Astrocyte of the cerebellum (primary cell): ENCODE data around the gene EXOC7.

ENCODE experiments used
- DNase-seq: peaks from one replicate; pipeline ENCODE4 v3.0.0-alpha.2; 2011; ENCODE audit warnings: low read depth
- H3K4me3 ChIP-seq: 2 replicates; pipeline ENCODE4 v1.5.1; 2011; ENCODE audit warnings: mild to moderate bottlenecking, low read depth, low read length, moderate library complexity
- in situ Hi-C: cut with HindIII; loops from 2 replicates; pipeline ENCODE4 v1.10.0; 2017; ENCODE audit warnings: low sequenced_read_pairs
- TF ChIP-seq, protein P1 (sequence below): IDR thresholded peaks from 2 replicates; pipeline ENCODE4 v1.5.1; 2012; ENCODE audit warnings: low read length, low read depth, moderate library complexity, mild to moderate bottlenecking; ENCODE audit errors: missing control alignments

Gene EXOC7

DNA sequence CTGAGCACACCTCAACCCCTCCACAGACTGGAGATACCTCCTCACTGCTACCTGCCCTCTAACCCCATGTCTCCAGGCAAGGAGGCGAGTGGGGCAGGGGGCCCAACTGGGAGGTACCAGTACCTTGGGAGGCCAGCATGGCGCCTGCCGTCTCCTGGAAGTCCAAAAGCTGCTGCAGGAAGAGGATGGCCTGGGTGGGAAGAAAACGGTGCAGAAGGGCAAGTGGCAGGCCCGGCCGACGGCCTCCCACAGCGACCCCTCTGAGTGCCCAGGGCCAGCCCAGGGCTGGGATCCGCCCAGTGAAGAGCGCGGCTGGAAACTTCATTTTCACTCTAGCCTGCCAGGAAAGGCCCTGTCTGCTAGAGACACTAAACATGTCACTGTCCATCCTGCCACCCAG is 16.1 kb downstream of the EXOC7 start:
- DNase-seq = no peak
- TF ChIP-seq, protein P1, sequence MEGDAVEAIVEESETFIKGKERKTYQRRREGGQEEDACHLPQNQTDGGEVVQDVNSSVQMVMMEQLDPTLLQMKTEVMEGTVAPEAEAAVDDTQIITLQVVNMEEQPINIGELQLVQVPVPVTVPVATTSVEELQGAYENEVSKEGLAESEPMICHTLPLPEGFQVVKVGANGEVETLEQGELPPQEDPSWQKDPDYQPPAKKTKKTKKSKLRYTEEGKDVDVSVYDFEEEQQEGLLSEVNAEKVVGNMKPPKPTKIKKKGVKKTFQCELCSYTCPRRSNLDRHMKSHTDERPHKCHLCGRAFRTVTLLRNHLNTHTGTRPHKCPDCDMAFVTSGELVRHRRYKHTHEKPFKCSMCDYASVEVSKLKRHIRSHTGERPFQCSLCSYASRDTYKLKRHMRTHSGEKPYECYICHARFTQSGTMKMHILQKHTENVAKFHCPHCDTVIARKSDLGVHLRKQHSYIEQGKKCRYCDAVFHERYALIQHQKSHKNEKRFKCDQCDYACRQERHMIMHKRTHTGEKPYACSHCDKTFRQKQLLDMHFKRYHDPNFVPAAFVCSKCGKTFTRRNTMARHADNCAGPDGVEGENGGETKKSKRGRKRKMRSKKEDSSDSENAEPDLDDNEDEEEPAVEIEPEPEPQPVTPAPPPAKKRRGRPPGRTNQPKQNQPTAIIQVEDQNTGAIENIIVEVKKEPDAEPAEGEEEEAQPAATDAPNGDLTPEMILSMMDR = no peak
- in situ Hi-C loops = no loop called here
- H3K4me3 ChIP-seq = no peak overlapping the region

DNA sequence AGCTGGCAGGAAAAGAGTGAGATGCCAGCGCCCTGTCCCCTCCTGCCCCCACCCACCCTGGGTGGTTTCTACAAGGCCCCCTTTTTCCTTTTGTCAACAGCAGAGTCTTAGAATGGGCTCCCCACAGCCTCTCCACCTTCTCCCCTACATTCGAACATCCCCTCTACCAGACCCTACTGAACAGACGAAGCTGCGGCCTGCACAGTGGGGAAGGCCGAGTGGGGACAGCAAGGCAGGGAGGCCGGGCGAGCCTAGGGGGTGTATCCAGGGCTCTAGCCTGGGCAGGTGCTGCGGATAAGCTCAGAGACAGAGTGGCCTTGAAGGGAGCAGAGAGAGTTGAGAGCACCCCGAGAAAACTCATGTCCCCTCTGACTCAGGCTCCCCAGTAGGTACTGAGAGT is 17.2 kb downstream of the EXOC7 start:
- TF ChIP-seq, protein P1 = no peak
- DNase-seq = no peak
- in situ Hi-C loops = no loop called here
- no peak overlapping the region for H3K4me3 ChIP-seq

DNA sequence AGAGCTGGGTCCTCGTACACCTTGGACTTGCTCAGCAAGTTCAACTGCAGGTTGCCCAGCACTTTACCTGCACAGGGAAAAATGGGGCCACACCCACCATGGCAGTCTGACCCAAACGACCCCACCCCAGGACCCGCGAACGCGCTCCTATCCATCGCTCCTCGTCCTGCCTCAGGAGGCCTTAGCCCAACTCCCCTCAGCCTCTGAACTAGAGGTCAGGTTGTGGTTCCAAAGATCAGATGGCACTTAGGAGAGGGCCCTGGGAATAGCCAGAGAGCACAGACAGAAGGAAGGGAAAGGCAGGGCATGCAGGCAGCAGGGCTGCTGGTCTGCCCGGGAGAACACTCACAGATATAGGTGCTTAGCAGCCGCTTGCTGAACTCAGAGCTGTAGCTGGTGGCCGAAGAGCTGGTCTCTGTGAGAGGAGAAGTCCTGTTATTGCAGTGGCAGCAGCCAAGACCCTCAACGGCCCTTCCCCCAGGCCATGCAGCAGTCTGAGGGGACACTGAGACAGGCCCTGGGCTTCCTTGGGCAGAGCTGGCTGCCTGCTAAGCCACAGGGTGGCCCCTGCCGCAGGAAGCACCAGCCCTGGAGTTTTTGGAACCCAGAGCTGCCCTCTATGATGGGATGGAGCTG is 17.7 kb downstream of the EXOC7 start:
- in situ Hi-C loops = no loop called here
- no peak for DNase-seq
- TF ChIP-seq, protein P1 = no peak
- H3K4me3 ChIP-seq = no peak overlapping the region

DNA sequence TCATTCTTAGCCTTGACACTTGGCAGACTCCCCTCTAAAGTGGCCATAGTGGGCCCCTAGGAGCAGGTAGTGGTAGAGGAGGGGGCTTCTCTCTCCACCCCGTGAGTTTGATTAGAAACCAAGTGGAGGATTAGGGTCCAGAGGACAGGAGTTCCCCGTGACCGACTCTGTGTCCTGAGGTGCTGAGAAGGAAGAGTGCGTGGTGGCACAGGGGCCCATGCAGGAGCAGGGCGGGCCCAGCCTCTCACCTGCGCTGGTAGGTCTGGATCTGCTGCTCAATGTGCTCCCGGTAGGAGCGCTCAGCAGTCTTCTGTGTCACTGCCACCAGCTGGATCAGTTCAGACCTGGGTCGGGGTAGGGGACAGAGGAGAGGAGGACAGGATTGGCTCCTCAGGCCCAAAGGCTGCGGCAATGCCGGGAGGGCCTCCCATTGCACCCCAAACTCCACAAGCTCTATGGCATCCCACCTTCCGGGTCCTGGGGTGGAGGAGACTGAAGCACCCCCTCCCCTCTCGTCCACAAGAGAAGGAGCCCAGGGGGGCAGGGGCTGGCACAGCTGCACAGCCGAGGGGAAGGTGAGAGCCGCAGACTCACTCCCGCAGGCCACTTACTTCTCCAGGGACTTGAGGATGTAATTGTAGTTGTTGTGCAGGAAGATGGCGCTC is 18.4 kb downstream of the EXOC7 start:
- DNase-seq = no peak
- TF ChIP-seq, protein P1 = no peak
- in situ Hi-C loops = no loop called here
- no peak overlapping the region for H3K4me3 ChIP-seq

DNA sequence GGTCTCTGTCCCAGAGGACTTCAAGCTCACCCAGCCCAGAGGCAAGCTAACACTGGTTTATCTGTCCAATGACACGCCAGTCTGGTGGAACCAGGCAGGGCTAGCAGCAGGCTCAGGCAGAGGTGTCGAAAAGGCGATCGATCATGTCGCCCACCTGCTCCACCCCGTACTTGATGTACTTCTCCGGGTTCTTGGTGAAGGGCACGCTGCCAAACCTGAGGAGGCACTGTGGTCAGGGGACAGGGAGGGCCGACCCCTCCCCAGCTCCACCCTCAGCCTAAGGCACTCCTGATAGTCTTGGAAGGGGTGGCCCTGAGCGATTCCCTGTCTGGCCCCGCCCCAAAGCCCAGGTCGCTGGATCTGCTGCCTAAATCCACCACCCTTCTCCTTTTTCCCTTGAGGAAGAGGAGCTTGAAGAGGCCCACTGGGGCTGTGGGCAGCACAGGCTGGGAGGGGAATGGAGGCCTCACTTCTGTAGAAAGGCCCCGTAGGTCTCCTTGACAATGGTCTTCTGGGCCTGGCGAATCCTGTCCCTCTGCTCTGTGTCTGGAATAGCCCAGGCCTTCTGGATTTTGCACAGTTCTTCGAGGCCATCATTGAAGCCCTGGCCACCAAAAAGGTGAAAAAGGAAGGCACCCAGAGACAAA is 19.9 kb downstream of the EXOC7 start:
- in situ Hi-C loops = no loop called here
- H3K4me3 ChIP-seq = no peak overlapping the region
- TF ChIP-seq, protein P1 = no peak
- no peak for DNase-seq

DNA sequence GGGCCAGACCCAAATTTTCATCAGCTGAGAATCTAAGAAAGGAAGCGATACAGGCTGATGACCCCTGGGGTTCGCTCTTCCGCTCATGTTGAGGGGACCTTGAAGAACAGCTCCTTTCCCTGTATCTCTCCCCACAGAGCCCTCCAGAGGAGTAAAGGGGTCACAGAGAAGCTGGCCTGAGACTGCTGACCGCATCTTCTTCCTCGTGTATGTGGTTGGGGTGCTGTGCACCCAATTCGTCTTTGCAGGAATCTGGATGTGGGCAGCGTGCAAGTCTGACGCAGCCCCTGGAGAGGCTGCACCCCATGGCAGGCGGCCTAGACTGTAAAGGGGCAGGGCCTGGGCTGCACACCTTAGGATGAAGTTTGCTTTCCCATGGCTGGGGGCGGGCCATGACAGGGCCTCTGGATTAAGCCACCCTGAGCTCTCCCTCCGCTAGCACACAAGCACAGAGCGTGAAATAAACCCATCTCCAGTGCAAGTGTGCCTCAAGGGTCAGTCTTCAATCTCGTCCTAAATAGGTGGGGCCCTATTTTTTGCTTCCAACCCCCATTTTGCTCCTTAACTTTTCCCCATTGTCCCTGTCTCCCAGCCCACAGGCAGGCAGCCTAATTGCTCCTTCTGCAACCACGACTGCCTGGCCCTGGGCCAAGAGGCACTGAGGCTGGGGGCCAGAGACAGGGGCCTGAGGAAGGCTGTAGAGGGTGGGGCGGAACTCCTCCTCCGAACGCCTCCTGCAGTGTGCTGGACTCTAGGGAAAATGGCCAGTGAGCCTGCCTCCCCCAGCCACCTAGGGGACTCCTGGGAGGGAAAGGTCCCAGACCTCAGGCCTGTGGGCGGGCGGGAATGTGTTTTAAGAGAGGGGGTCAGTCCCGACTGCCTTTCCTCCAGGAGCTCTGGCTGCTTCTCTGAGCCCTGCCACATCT is 21.0 kb downstream of the EXOC7 start:
- in situ Hi-C loops = no loop called here
- DNase-seq = no peak
- no peak overlapping the region for H3K4me3 ChIP-seq
- TF ChIP-seq, protein P1 = no peak
